Measurements from ENCODE around the gene RETREG2. TPM values are rescaled to one million over a fixed set of nuclear protein-coding genes. Genes with fewer than 3 reads are reported as not detected.

The RETREG2 gene
- total and polyA plus RNA-seq, 11 donors = 13.4 to 56.0 (median 38.2) TPM

DNA sequence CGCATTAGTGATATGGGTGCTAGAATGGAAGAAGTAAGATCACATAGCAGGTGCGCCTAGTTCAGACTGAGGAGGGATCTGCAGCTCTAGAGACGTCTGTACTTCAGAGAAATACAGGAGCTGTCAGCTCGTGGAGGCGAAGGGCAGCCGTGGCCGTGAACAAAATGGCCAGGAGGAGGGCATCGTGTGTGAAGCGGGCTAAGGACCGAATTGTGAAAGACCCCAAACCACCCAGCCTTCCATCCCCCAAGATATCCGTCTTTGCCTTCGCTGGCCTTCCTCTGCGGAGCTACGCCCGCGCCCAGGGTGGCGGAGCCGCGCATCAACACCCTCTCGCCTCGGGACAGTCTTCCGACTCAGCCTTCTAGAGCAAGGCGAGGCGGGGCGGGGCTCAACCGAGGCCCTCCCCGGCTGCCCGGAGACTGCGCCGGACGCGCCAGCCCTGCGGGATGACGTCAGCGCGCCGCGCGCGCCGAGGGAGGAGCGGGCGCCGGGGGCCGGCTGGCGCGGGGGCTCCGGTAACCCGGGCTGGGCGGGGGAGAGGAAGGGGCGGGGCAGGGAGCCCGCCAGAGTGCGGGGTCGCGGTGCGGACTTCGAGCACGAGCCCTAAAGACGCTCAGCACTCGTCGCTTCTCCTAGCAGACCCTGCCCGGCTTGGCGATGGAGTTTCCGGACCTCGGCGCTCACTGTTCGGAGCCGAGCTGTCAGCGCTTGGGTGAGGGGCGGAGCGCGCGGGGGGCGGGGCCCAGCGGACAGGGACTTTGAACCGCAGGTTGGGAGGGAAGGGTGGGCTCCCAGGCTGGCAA lies 28.5 kb downstream of the RETREG2 start, which contains the start of gene ZFAND2B:
Gene ZFAND2B, plus strand, starts transcription at position 455 of the 806 bp plus-strand sequence. Its CDS starts 206 bp downstream, at position 661.
- peak; percentile 95 to 98 (median 96) for DNase-seq
- intact Hi-C loops (cut with DNase I) = loop anchor here in 9 of 10 donors (1.0 to 5.0 kb wide), 9 partner anchors 23 to 46 kb away; partner anchors contain the start of genes NHEJ1 (in 4 of the 9), SLC23A3 (in 3 of the 9), RETREG2 (in 2 of the 9) and ANKZF1 (in 1 of the 9)
- peaks cover 0 to 25% (median 17%) of the 10 kb centered on the region in 12 donors for H3K4me1 ChIP-seq
- no peaks in the 10 kb centered on the region for H3K27me3 ChIP-seq
- peaks cover 0 to 37% (median 30%) of the 10 kb centered on the region in 9 donors for H3K36me3 ChIP-seq
- 0 to 1% (median 1%) methylated on average over 24 to 76 of the region's 76 CpGs for WGBS, 4 donors
- TF ChIP-seq CTCF (IDR thresholded peaks at IDR 0.05) = peak in 2 of 12 donors; percentile 12 to 24
- TF ChIP-seq POLR2A (IDR thresholded peaks at IDR 0.05) = peak; percentile 55 to 97
- peak within 1 kb of the TSS; percentile 80 to 99 (median 96) for H3K27ac ChIP-seq
- peak within 1 kb of the TSS; percentile 36 to 95 (median 71) for H3K4me3 ChIP-seq
- ATAC-seq = peak; percentile 96 to 98 (median 98)
- H3K9me3 ChIP-seq = no peaks in the 10 kb centered on the region

DNA sequence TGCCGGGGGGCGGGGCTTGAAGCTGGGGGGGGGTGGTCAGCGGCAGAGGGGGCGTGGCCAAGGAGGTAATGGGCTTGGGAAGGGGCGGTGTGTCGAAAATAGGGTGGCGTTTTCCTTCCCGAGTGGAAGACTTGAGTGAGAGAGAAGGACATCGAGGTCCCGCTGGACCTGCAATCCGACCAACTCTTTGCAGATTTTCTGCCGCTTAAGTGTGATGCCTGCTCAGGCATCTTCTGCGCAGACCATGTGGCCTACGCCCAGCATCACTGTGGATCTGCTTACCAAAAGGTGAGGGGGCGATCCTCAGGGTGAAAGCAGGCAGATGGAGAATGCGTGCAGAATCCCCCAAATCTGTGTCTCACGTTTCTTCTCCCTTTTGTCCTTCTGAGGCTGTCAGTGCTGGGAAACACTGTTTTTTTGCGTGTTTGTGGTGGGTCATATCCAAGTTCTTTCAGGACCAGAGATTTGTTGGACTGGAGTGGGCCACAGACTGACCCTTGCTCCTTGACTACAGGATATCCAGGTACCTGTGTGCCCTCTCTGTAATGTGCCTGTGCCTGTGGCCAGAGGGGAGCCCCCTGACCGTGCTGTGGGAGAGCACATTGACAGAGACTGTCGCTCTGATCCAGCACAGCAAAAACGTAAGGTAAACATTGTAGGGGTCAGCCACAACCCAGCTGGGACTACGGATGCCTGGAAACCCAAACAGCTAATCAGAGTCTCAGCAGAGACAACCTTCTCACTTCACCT lies 29.2 kb downstream of the RETREG2 start:
- no peaks in the 10 kb centered on the region for H3K27me3 ChIP-seq
- DNase-seq (no peak), ATAC-seq (no peak)
- H3K4me3 ChIP-seq = peak overlapping the region; percentile 36 to 95 (median 71)
- intact Hi-C loops (cut with DNase I) = loop anchor here in 8 of 10 donors (2.0 to 5.0 kb wide), 7 partner anchors 29 to 47 kb away; partner anchors contain the start of genes NHEJ1 (in 4 of the 8), SLC23A3 (in 3 of the 8), CNPPD1 (in 1 of the 8) and RETREG2 (in 1 of the 8)
- peak overlapping the region; percentile 80 to 99 (median 96) for H3K27ac ChIP-seq
- no peaks in the 10 kb centered on the region for H3K9me3 ChIP-seq
- TF ChIP-seq CTCF (IDR thresholded peaks at IDR 0.05) (no peak), POLR2A (IDR thresholded peaks at IDR 0.05) (no peak)
- WGBS, 4 donors = 19 to 24% (median 20%) methylated on average over 19 to 22 of the region's 22 CpGs
- H3K36me3 ChIP-seq = peaks cover 0 to 41% (median 33%) of the 10 kb centered on the region in 9 donors
- peaks cover 0 to 25% (median 17%) of the 10 kb centered on the region in 12 donors for H3K4me1 ChIP-seq

GRCh38 chr2:219207884-219208740 lies 30.0 kb downstream of the RETREG2 start:
- Histone ChIP-seq H3K9me3 (no peaks in the 10 kb centered on the region), H3K27ac (peak overlapping the region in 9 of 12 donors; percentile 86 to 98 (median 96)), H3K4me3 (peak overlapping the region in 3 of 12 donors; percentile 72 to 95 (median 77)), H3K4me1 (peaks cover 0 to 25% (median 17%) of the 10 kb centered on the region in 12 donors), H3K36me3 (peaks cover 0 to 49% (median 39%) of the 10 kb centered on the region in 9 donors), H3K27me3 (no peaks in the 10 kb centered on the region)
- ATAC-seq = no peak
- TF ChIP-seq POLR2A (IDR thresholded peaks at IDR 0.05) (no peak), CTCF (IDR thresholded peaks at IDR 0.05) (no peak)
- intact Hi-C loops (cut with DNase I) = loop anchor here in 8 of 10 donors (2.0 to 5.0 kb wide), 7 partner anchors 29 to 47 kb away; partner anchors contain the start of genes NHEJ1 (in 4 of the 8), SLC23A3 (in 3 of the 8), CNPPD1 (in 1 of the 8) and RETREG2 (in 1 of the 8)
- WGBS, 4 donors = 73 to 76% (median 74%) methylated on average over 17 of the region's 17 CpGs
- peak in 1 of 5 donors; percentile 6 for DNase-seq

Measured in heart left ventricle (tissue), 16 donors.